Measurements from ENCODE around the gene ARHGEF28.

DNA sequence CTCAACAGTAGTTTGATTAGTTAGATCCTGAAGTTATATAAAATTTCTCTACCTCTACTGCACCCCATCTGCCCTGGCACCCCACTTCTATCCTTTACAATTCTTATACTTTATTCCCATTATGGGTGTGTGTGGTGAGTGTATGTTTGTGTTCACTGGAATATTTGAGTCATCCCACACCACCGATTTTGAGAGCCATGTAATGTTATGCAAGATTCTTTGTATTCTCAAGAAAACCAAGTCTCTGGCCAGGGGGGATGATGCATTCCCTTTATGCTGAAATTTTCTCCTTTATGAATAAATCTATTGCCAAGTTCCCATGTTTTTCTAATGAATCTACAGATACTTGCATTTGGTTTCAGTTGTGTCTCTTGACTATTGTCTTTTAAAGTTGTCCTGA, 266.8 kb downstream of the ARHGEF28 start:
- TF ChIP-seq, protein P1, sequence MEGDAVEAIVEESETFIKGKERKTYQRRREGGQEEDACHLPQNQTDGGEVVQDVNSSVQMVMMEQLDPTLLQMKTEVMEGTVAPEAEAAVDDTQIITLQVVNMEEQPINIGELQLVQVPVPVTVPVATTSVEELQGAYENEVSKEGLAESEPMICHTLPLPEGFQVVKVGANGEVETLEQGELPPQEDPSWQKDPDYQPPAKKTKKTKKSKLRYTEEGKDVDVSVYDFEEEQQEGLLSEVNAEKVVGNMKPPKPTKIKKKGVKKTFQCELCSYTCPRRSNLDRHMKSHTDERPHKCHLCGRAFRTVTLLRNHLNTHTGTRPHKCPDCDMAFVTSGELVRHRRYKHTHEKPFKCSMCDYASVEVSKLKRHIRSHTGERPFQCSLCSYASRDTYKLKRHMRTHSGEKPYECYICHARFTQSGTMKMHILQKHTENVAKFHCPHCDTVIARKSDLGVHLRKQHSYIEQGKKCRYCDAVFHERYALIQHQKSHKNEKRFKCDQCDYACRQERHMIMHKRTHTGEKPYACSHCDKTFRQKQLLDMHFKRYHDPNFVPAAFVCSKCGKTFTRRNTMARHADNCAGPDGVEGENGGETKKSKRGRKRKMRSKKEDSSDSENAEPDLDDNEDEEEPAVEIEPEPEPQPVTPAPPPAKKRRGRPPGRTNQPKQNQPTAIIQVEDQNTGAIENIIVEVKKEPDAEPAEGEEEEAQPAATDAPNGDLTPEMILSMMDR (IDR thresholded peaks at IDR 0.05), result no peak
- no peak for TF ChIP-seq POLR2A (IDR thresholded peaks at IDR 0.05)
- TF ChIP-seq EP300 (IDR thresholded peaks at IDR 0.05; ENCODE audit: low read depth), result no peak
- no peak for TF ChIP-seq POLR2AphosphoS5 (IDR thresholded peaks at IDR 0.05)
